ENCODE results near the gene PRKCB.
"Not testable (repeated sequence)": the region's sequence is repeated elsewhere in the genome, so short reads cannot be mapped to it uniquely, and the experiment has no call there.

Gene PRKCB

DNA sequence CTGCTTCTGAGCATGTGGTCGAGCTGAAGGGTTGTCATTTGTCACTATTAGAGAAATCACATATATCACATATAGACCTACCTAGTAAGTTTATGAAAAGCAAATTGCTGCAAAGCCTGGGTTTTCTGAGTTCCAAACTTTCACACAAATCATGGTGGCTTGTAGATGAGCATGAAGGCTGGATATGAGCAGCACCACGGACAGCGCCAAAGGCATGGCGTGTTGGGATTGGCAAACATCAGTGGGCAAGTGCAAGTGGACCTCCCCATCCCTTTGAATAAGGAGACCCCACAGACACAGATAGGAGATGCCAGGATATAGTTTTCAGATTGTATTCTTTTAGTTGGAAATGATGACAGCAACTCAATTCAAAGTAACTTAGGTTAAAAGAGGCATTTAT lies 342.7 kb downstream of the PRKCB start:
- DNase-seq (ENCODE audit: low read depth) = no peak

- no peak for DNase-seq (ENCODE audit: low read depth)
These were observed 344.7 kb downstream of the PRKCB start for GRCh38 chr16:24180451-24180850.

- no peak for DNase-seq (ENCODE audit: low read depth)
These were observed 352.3 kb downstream of the PRKCB start for GRCh38 chr16:24188021-24188542.

DNA sequence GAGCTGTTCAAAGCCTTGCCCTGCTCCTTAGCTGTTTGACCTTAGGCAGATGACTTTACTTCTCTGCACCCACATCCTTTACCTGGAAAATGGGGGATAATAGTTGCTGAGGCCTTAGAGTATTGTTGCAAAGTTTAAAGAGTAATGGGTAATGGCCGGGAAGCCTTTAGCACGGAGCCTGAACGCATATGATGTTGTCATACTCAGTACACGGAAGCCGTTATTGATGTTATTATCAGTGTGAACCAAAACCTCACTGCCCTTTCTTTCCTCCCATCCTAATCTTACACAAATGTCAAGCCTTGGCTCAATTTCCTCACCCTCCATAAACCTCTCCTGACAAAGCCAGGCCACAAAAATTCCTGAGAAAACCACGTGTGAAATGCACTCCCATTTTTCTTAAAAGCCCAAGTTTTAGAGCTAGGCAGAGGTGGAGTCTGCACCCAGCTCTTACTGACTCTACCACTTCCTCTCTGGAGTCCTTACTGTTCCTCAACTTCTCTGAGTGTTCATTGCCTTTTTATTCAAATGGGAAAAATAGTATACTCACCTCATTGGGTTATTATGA lies 353.1 kb downstream of the PRKCB start:
- no peak for DNase-seq (ENCODE audit: low read depth)

GRCh38 chr16:24189941-24190340 lies 354.2 kb downstream of the PRKCB start:
- DNase-seq (ENCODE audit: low read depth) = no peak

DNA sequence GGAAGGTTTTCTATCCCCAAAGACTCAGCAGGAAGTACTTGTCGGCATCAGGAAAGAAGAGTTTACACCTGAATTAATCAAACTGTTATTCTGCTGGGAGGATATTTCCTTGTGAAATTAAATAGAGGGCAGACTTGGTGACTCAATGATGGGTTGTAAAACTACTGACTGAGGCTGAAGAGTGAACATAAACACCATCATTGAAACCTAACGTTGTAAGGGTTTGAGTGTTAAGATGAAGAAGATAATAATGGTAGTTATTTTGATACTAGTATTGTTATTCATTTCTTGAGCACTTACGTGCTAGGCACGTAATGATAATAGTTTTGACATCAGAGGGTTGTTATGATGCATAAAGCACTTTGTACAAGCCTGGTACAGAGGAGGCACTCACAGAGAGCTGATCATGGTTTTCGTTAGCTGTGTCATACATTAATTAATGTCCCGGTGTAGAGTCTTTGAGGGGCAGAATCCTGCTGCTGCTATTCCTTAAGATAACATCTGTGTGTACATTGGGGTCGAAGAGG lies 356.2 kb downstream of the PRKCB start:
- DNase-seq (ENCODE audit: low read depth) = no peak

- DNase-seq (ENCODE audit: low read depth) = no peak
These were observed 359.4 kb downstream of the PRKCB start for GRCh38 chr16:24195221-24195620.

DNA sequence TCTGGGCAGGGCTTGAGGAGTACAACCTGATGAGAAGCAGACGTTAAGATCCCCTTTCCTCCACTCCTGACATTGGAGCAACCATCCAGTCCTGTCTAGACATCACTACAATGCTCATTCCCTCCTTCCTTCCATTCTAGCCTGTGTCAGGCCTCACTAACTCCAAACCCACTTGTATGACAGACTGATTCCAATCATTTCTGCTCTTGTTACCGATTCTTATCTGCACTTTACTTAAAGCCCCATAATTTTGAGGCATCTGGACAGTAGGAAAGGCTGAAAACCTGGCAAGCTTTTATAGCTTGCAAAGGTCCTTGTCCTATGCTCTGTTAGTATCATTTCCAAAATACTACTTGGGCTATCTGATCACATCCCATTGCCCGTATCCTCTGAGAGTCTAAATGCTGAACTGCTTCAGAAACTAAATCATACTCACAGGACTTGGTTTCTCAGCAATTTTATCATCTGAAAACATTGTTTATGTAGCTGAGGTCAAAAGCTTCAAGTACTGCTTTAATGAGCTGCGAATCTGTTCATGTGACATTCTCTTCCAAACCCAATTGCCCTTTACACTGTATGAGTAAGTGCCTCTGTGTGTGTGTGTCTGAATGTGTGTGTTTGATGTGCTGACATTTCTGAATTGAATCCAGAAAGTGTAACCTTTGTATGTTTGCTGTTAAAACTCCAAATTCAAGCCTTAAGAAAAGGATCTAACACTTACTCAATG lies 363.2 kb downstream of the PRKCB start:
- no peak for DNase-seq (ENCODE audit: low read depth)

GRCh38 chr16:24203675-24204074 lies 367.9 kb downstream of the PRKCB start:
- DNase-seq (ENCODE audit: low read depth) = no peak

DNA sequence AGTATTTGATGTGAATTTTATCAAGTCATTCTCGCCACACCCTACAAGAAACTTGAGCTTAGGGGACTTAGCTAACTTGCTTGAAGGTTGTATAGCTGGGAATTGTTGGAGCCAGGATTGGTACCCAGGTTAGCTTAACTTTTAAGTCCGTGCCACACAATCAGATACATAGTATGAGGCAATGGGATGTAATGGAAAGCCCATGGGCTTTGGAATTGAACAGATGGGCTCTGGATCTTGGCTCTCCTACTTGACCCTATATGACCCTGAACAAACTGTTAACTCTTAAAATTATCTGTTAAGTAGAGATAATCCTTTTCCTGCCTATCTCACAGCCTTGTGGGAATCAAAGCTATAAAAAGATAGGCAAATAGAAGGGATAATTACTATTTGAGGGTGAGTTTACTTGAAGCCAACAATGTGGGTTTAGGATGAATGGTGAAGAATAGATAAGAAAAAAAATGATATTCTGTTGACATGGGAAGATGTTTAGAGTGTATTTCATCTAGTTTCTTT lies 368.4 kb downstream of the PRKCB start:
- no peak for DNase-seq (ENCODE audit: low read depth)

DNA sequence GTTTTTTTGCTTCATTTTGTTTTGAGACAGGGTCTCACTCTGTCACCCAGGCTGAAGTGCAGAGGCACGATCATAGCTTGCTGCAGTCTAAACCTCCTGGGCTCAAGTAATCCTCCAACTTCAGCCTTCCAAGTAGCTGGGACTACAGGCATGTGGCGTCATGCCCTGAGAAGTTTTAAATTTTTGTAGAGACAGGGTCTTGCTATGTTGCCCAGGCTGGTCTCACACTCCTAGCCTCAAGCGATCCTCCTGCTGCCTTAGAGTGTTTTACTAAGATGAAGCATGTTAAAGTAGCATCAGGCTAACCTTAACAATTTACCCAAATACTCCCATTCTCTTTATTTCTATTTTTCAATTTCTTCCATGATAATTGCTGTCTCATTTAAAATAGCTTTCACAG lies 371.1 kb downstream of the PRKCB start:
- DNase-seq (ENCODE audit: low read depth) = no peak

DNA sequence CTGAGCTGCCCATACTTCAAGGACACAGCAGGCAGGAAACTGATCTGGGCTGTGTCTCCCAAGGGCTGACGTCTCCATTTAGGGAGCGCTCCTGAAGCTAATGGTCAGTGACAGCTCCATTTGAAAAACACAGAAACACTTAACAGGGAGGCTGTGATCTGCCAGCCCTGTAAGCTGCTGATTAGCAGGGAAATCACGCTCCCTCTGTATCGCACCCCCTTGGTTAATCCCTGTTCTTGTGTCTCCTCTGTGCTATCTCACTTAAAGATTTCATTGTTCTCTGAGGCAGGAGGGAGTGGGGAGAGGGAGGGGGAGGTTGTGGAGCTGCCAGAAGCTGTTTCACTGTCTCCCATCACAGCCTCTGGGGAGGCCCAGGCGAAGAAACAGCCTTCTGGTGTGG lies 372.9 kb downstream of the PRKCB start:
- DNase-seq (ENCODE audit: low read depth) = no peak

DNA sequence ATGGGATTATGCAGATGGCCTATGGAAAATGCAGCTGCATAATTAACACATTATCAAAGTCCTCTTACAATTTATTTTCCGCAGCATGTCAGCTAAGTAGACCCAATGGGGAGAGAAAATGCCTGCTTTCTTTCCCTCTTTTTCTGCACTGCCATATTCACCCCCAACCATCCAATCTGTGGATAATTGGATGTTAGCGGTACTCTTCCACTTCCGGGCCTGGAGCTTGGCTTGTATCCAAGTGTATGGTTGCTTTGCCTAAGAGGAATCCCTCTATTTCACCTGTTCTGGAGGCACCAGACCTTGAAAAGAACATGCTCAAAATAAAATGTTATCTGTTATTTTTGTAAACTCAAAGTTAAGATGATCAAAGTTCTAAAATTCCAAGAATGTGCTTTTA lies 379.2 kb downstream of the PRKCB start:
- DNase-seq (ENCODE audit: low read depth) = no peak

GRCh38 chr16:24216961-24217360 lies 381.2 kb downstream of the PRKCB start:
- no peak for DNase-seq (ENCODE audit: low read depth)

DNA sequence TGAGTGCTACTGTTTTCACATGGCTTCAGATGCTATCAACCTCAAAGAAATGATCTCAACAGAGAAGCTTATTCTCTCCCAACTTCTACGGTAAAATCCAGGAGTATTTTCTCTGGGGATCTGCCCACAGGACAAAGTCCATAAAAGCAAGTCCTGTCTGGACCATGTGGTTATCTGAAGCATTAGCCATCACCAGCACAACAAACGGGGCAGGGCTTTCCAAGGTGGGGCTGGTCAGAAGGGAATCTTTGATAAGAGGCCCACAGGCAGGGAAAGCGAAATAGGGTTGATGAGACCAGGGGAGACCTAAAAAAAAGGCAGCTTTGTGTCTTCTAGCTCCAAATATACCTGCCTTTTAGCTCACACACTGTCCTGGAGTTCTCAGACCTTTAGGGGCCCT lies 381.7 kb downstream of the PRKCB start:
- no peak for DNase-seq (ENCODE audit: low read depth)

DNA sequence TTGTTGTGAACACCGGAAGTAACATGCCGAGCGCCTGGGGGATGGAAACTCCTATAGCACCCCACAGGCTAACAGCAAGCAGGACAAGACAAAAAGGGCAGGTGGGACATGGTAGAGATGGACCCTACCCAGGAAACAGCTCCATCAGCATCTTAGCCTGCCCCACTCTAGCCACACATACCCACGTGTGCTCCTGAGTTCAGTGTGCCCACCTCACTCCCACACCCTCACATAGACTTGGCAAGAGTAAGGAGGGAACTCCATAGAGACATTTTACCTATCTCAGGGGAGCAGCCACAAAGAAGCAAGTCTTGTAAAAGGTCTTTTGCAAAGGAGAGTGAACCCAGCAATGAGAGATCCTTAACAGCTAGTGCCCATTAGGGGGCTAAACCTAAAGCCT lies 382.5 kb downstream of the PRKCB start:
- no peak for DNase-seq (ENCODE audit: low read depth)

DNA sequence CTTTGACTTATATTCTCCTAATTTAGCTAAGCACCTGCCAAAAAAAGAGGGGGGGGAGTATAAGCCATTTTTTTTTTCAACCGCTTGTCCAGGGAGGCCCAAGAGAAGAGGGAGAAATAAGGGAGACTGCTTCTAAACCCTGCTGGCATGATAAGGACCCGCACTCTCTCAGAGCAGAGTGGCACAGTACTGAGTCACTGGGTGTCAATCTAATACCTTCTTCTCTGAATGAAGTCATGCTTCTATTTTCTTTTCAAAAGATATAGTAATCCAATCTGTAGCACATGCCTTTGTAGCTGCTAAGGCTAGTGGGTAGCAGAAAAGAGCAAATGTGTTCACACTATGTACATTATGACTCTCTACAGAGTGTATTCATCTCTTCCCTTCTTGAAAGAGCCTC lies 385.4 kb downstream of the PRKCB start:
- no peak for DNase-seq (ENCODE audit: low read depth)

- no peak for DNase-seq (ENCODE audit: low read depth)
These were observed 392.7 kb downstream of the PRKCB start for GRCh38 chr16:24228514-24228913.

GRCh38 chr16:24232936-24233335 lies 397.2 kb downstream of the PRKCB start:
- DNase-seq (ENCODE audit: low read depth) = no peak

DNA sequence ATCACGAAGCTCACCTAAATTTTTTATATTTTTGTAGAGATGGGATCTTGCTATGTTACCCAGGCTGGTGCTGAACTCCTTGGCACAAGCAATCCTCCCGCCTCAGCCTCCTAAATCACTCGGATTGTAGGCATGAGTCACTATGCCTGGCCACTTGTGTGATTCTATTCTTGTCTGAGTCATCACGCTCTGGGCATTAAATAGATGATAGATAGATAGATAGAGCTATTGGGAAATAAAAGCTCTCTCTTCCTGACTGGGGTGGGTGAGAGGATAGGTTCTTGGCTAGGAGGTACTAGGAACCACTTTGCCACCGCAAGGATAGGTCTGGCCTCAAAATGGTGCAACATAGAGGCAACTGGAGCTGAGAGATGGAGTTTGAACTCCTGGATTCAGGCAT lies 399.0 kb downstream of the PRKCB start:
- DNase-seq (ENCODE audit: low read depth) = no peak

DNA sequence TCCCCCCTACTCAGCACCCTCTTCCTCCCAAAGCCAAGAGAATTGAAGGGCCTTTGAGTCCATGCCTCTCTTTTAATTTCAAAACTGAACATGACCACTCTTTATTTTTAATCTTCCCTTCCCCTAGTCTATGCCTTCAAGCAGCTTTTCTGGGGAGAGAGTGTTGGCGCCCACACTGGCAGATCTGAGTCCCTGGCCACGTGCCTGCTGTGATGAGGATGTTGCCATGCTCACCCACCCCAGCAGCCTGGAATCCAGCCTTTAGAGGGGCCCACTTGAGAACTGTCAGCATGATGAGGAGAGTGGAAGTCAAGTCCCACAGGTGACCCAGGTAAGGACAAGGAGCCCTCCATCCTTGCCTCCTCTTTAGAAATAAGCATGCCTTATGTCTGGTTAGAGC lies 400.0 kb downstream of the PRKCB start:
- no peak for DNase-seq (ENCODE audit: low read depth)

DNA sequence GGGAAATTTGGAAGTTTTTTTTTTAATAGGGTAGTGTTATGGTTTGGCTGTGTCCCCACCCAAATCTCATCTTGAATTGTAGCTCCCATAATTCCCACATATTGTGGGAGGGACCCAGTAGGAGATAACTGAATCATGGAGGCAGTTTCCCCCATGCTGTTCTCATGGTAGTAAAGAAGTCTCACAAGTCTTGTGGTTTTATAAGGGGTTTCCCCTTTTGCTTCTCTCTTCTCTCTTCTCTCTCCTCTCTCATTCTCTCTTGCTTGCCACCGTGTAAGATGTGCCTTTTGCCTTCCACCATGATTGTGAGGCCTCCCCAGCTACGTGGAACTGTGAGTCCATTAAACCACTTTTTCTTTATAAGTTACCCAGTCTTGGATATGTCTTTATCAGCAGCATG lies 403.1 kb downstream of the PRKCB start:
- not testable (repeated sequence) for DNase-seq (ENCODE audit: low read depth)

DNA sequence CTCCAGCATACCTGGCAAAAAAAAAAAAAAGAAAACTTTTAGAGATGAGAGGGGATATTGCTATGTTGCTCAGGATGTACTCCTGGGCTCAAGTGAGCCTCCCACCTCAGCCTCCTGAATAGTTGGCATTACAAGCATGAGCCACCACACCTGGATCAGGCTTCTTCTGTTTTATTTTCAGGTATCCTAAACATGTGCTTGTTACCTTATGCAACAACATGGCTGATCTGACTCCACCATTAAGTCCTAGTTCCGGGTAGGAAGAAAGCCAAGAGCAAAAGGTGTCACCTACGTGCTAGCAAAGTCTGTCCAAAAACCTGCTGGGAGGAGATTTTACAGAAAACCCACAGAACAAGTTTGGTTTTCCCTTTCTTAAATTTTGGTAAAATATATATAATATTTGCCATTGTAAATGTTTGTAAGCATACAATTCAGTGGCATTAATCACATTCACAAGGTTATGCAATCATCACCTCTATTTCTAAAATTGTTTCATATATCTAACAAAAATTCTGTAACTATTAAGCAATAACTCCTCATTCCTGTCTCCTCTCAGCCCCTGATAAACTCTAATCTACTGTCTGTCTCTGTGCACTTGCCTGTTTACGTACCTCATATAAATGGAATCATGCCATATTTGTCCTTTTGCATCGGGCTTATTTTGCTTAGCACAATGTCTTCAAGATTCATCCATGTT lies 411.3 kb downstream of the PRKCB start:
- DNase-seq (ENCODE audit: low read depth) = no peak

All from GM04504 (cell line).